Hepatocyte (in vitro differentiated cells): ENCODE data around the gene C6. TPM values are rescaled to one million over a fixed set of nuclear protein-coding genes. Genes with fewer than 3 reads are reported as not detected.

Experiments
- DNase-seq: peaks from one replicate; pipeline ENCODE4 v3.0.0-alpha.2; 2016; ENCODE audit warnings: low spot score
- H2AFZ ChIP-seq: fragments of 200-600 bp; sonication (generic); 2 replicates; pipeline ENCODE4 v1.6.0; 2016; ENCODE audit warnings: antibody characterized with exemption, mild to moderate bottlenecking
- H3K27ac ChIP-seq: fragments of 200-600 bp; sonication (generic); 2 replicates; pipeline ENCODE4 v1.5.1; 2016; ENCODE audit warnings: mild to moderate bottlenecking
- H3K27me3 ChIP-seq: fragments of 200-600 bp; sonication (generic); 2 replicates; pipeline ENCODE4 v1.6.1; 2016
- H3K36me3 ChIP-seq: fragments of 200-600 bp; sonication (generic); replicated peaks from 2 replicates; pipeline ENCODE4 v1.5.1; 2016; ENCODE audit warnings: low read depth; ENCODE audit not compliant: insufficient read depth
- H3K4me1 ChIP-seq: fragments of 200-600 bp; sonication (generic); 2 replicates; pipeline ENCODE4 v1.5.1; 2016; ENCODE audit warnings: mild to moderate bottlenecking, moderate library complexity; ENCODE audit not compliant: insufficient read depth
- H3K4me2 ChIP-seq: fragments of 200-600 bp; sonication (generic); 2 replicates; pipeline ENCODE4 v1.6.0; 2016
- H3K4me3 ChIP-seq: fragments of 200-600 bp; sonication (generic); 2 replicates; pipeline ENCODE4 v1.5.1; 2016; ENCODE audit warnings: mild to moderate bottlenecking
- H3K79me2 ChIP-seq: fragments of 200-600 bp; sonication (generic); 2 replicates; pipeline ENCODE4 v1.6.0; 2017; ENCODE audit warnings: mild to moderate bottlenecking
- H3K9me2 ChIP-seq: fragments of 200-600 bp; sonication (generic); replicated peaks from 2 replicates; pipeline ENCODE4 v1.6.0; 2017; ENCODE audit warnings: mild to moderate bottlenecking; ENCODE audit not compliant: insufficient read depth
- H3K9me3 ChIP-seq: fragments of 200-600 bp; sonication (generic); 2 replicates; pipeline ENCODE4 v1.5.1; 2016; ENCODE audit warnings: low read depth, mild to moderate bottlenecking
- H4K20me1 ChIP-seq: fragments of 200-600 bp; sonication (generic); 2 replicates; pipeline ENCODE4 v1.6.0; 2016; ENCODE audit warnings: mild to moderate bottlenecking; ENCODE audit not compliant: insufficient read depth, poor library complexity, severe bottlenecking
- CTCF ChIP-seq: fragments of 200-600 bp; sonication (generic); IDR thresholded peaks from 2 replicates; pipeline ENCODE4 v1.5.1; 2016; ENCODE audit warnings: antibody characterized with exemption, mild to moderate bottlenecking; ENCODE audit not compliant: poor library complexity
- EZH2 ChIP-seq: fragments of 200-600 bp; sonication (generic); IDR thresholded peaks from 2 replicates; pipeline ENCODE4 v1.6.1; 2016; ENCODE audit warnings: antibody characterized with exemption, mild to moderate bottlenecking, borderline replicate concordance
- EZH2phosphoT487 ChIP-seq: fragments of 200-600 bp; sonication (generic); IDR thresholded peaks from one replicate; pipeline ENCODE4 v1.6.1; 2018; ENCODE audit warnings: antibody characterized with exemption, mild to moderate bottlenecking, low read depth, moderate library complexity; ENCODE audit not compliant: unreplicated experiment, severe bottlenecking
- WGBS: methylation state at CpG from one replicate; pipeline ENCODE4 v1.1.6; 2016; ENCODE audit warnings: low lambda C conversion rate; ENCODE audit errors: missing lambda C conversion rate; 5-methylcytosine and 5-hydroxymethylcytosine counted together
- polyA plus RNA-seq: library from polyadenylated mRNA; unstranded; fragments of >200 nt; fragmentation: Nextera tagmentation; extraction: Ambion mirVana; gene quantifications from 2 replicates; pipeline ENCODE4 v1.2.1, GENCODE V29; 2016
- total RNA-seq: library from RNA; depleted of rRNA; stranded (reverse); fragments of >200 nt; gene quantifications from 2 replicates; pipeline ENCODE4 v1.2.3, GENCODE V29; 2014

Gene C6
- total and polyA plus RNA-seq, 2 experiments from 2014 or later = 16.2 to 37.2 TPM

- H3K9me2 ChIP-seq = no peaks in the 10 kb centered on the region
- WGBS = 88% methylated on average over 1 of the region's 1 CpG
Measured at GRCh38 chr5:41093803-41094202, 119.5 kb downstream of the C6 start.

More at GRCh38 chr5:41093803-41094202, 119.5 kb downstream of the C6 start:
- Histone ChIP-seq H2AFZ (no peak overlapping the region), H3K4me2 (no peak overlapping the region), H3K27ac (no peak overlapping the region), H3K79me2 (no peaks in the 10 kb centered on the region), H4K20me1 (no peaks in the 10 kb centered on the region), H3K4me3 (no peak overlapping the region), H3K9me3 (no peaks in the 10 kb centered on the region), H3K36me3 (no peaks in the 10 kb centered on the region), H3K27me3 (no peaks in the 10 kb centered on the region), H3K4me1 (no peaks in the 10 kb centered on the region)
- no peak for TF ChIP-seq EZH2phosphoT487
- TF ChIP-seq CTCF = no peak
- TF ChIP-seq EZH2 = no peak
- no peak for DNase-seq

Other genes with a start within 250 kb of the C6 start
- gene MROH2B, start 142.2 kb downstream of the C6 start, total RNA-seq = not detected in 2 replicates
- gene MROH2B, start 142.2 kb downstream of the C6 start, polyA plus RNA-seq = not detected in 2 replicates